A549 (cell line): ENCODE data around the gene CACNA1D. TPM values are rescaled to one million over a fixed set of nuclear protein-coding genes. Genes with fewer than 3 reads are reported as not detected.
A peak's percentile ranks its signal among the peaks of the same experiment; 100 is the strongest.

Experiments used
- ATAC-seq, 2 experiments: fragments of 200-7000 bp in 1 of 2; fragments of >200 bp in 1 of 2; cut with Nextera tagmentation in 1 of 2; cut with Tn5 transposase in 1 of 2; 3 replicates each; pipeline versions ENCODE4 v1.8.0 to v1.9.1; 2018 to 2020; ENCODE audit warnings: mild to moderate bottlenecking in 1 of 2, moderate library complexity in 1 of 2
- CTCF ChIA-PET: fragments of 300-600 bp; sonication (Branson Sonifier 250); formaldehyde crosslinking; extraction: SDS; loops from one replicate; lab custom pipeline; 2021; ENCODE audit warnings: antibody characterized with exemption, inconsistent platforms; lab: Yijun Ruan, JAX
- POLR2A ChIA-PET: fragments of 350-600 bp; formaldehyde crosslinking; extraction: SDS; loops from one replicate; lab custom pipeline; 2021; ENCODE audit warnings: antibody characterized with exemption, inconsistent platforms; lab: Yijun Ruan, JAX
- DNase-seq, 2 experiments: peaks; one replicate each; pipeline versions ENCODE4 v3.0.0 to v3.0.0-alpha.2; 2011 to 2016; ENCODE audit warnings: low read depth in 1 of 2, low spot score in 1 of 2
- FAIRE-seq: peaks from 2 replicates; lab custom pipeline; 2011; peaks lifted over from hg19 to GRCh38; lab: Jason Lieb, UNC
- H3K27ac ChIP-seq, 2 experiments: fragments of >200 bp; sonication (Bioruptor Twin); formaldehyde crosslinking; 3 replicates each; pipeline ENCODE4 v1.5.1; 2016 to 2017
- H3K4me1 ChIP-seq: fragments of >200 bp; sonication (Bioruptor Twin); formaldehyde crosslinking; 3 replicates; pipeline ENCODE4 v1.6.1; 2016
- H3K4me2 ChIP-seq: fragments of >200 bp; sonication (Bioruptor Twin); formaldehyde crosslinking; 3 replicates; pipeline ENCODE4 v1.6.1; 2016
- H3K4me3 ChIP-seq: fragments of >200 bp; sonication (Bioruptor Twin); formaldehyde crosslinking; 3 replicates; pipeline ENCODE4 v1.5.1; 2016
- H3K9me3 ChIP-seq: fragments of >200 bp; sonication (Bioruptor Twin); formaldehyde crosslinking; 3 replicates; pipeline ENCODE4 v1.6.1; 2016
- ATOH8 ChIP-seq: fragments of 250-450 bp; sonication (Bioruptor Pico); IDR thresholded peaks from 2 replicates; pipeline ENCODE4 v1.5.0; 2020; ENCODE audit warnings: low read depth, mild to moderate bottlenecking, moderate library complexity
- BCL3 ChIP-seq: fragments of >200 bp; sonication (Bioruptor Twin); formaldehyde crosslinking; IDR thresholded peaks from 3 replicates; pipeline ENCODE4 v1.6.1; 2016
- CHD2 ChIP-seq: fragments of 150-350 bp; IDR thresholded peaks from 2 replicates; pipeline ENCODE4 v1.6.1; 2014; ENCODE audit warnings: low read length; ENCODE audit not compliant: partially characterized antibody
- EHF ChIP-seq: fragments of 250-450 bp; sonication (Bioruptor Pico); IDR thresholded peaks from 2 replicates; pipeline ENCODE4 v1.5.0; 2020; ENCODE audit warnings: mild to moderate bottlenecking
- EP300 ChIP-seq, 2 experiments: fragments of >200 bp; sonication (Bioruptor Twin); formaldehyde crosslinking; IDR thresholded peaks; 2 replicates in 1 of 2; 3 replicates in 1 of 2; pipeline ENCODE4 v1.6.1; 2016 to 2017
- ESRRA ChIP-seq: fragments of 150-350 bp; IDR thresholded peaks from 2 replicates; pipeline ENCODE4 v1.6.1; 2014; ENCODE audit warnings: mild to moderate bottlenecking, low read length, borderline replicate concordance
- FOSB ChIP-seq: fragments of 250-450 bp; sonication (Bioruptor Pico); IDR thresholded peaks from 2 replicates; pipeline ENCODE4 v1.5.0; 2020; ENCODE audit warnings: mild to moderate bottlenecking, moderate library complexity
- HEYL ChIP-seq: fragments of 250-450 bp; sonication (Bioruptor Pico); IDR thresholded peaks from 2 replicates; pipeline ENCODE4 v1.8.0; 2021; ENCODE audit warnings: mild to moderate bottlenecking, moderate library complexity
- HMGXB4 ChIP-seq: fragments of 250-450 bp; sonication (Bioruptor Pico); IDR thresholded peaks from 2 replicates; pipeline ENCODE4 v1.5.0; 2021; ENCODE audit warnings: mild to moderate bottlenecking, moderate library complexity, borderline replicate concordance
- HOXA7 ChIP-seq: fragments of 250-450 bp; sonication (Bioruptor Pico); IDR thresholded peaks from 2 replicates; pipeline ENCODE4 v1.5.0; 2020; ENCODE audit warnings: mild to moderate bottlenecking, moderate library complexity
- HOXB13 ChIP-seq: fragments of 250-450 bp; sonication (Bioruptor Pico); IDR thresholded peaks from 2 replicates; pipeline ENCODE4 v1.5.0; 2020; ENCODE audit warnings: low read depth, mild to moderate bottlenecking, moderate library complexity
- JUN ChIP-seq, 2 experiments: fragments of >200 bp; sonication (Bioruptor Twin); formaldehyde crosslinking; IDR thresholded peaks; 2 replicates in 1 of 2; 3 replicates in 1 of 2; pipeline ENCODE4 v1.6.1; 2016 to 2017
- JUNB ChIP-seq: fragments of >200 bp; sonication (Bioruptor Twin); formaldehyde crosslinking; IDR thresholded peaks from 2 replicates; pipeline ENCODE4 v1.6.1; 2016
- MAFK ChIP-seq: fragments of 450-650 bp; IDR thresholded peaks from 2 replicates; pipeline ENCODE4 v1.6.1; 2014; ENCODE audit not compliant: partially characterized antibody
- MAX ChIP-seq: IDR thresholded peaks from 2 replicates; pipeline ENCODE4 v1.6.1; 2012
- MYC ChIP-seq: IDR thresholded peaks from 2 replicates; pipeline ENCODE4 v1.6.1; 2012; ENCODE audit warnings: mild to moderate bottlenecking, inconsistent platforms, low read length, improper control_type of control experiment, borderline replicate concordance
- NFE2L2 ChIP-seq: fragments of 150-350 bp; conservative IDR thresholded peaks from 2 replicates; pipeline ENCODE4 v1.6.1; 2014; ENCODE audit warnings: low read length
- NPAS2 ChIP-seq: fragments of 250-450 bp; sonication (Bioruptor Pico); IDR thresholded peaks from 2 replicates; pipeline ENCODE4 v1.8.0; 2022; ENCODE audit warnings: mild to moderate bottlenecking, moderate library complexity, borderline replicate concordance
- NR3C1 ChIP-seq: fragments of >200 bp; sonication (Bioruptor Twin); formaldehyde crosslinking; IDR thresholded peaks from 3 replicates; pipeline ENCODE4 v1.6.1; 2017
- POLR2AphosphoS2 ChIP-seq: conservative IDR thresholded peaks from 2 replicates; pipeline ENCODE4 v1.6.1; 2012; ENCODE audit warnings: low read length, improper control_type of control experiment, inconsistent platforms
- RARB ChIP-seq: fragments of 250-450 bp; sonication (Bioruptor Pico); IDR thresholded peaks from 2 replicates; pipeline ENCODE4 v1.8.0; 2021; ENCODE audit warnings: mild to moderate bottlenecking, moderate library complexity
- RCOR1 ChIP-seq: fragments of 150-350 bp; IDR thresholded peaks from 2 replicates; pipeline ENCODE4 v1.6.1; 2014; ENCODE audit warnings: antibody characterized with exemption, low read length, low read depth
- REST ChIP-seq: fragments of 200-600 bp; sonication (generic); IDR thresholded peaks from 2 replicates; pipeline ENCODE4 v1.6.1; 2016; ENCODE audit warnings: antibody characterized with exemption, mild to moderate bottlenecking, moderate library complexity
- SREBF2 ChIP-seq: fragments of 450-650 bp; IDR thresholded peaks from 2 replicates; pipeline ENCODE4 v1.6.1; 2014; ENCODE audit warnings: mild to moderate bottlenecking, moderate library complexity
- ZC3H11A ChIP-seq: fragments of 450-650 bp; IDR thresholded peaks from 2 replicates; pipeline ENCODE4 v1.6.1; 2014; ENCODE audit warnings: antibody characterized with exemption, mild to moderate bottlenecking
- WGBS: methylation state at CpG from one replicate; pipeline ENCODE4 v1.1.6; 2017; ENCODE audit errors: missing lambda C conversion rate; 5-methylcytosine and 5-hydroxymethylcytosine counted together
- polyA plus RNA-seq, 4 experiments: library from polyadenylated mRNA; depleted of rRNA in 3 of 4; stranded (reverse); fragments of >200 nt; fragmentation: RNase III in 1 of 4; extraction: RNeasy Plus Mini Kit Qiagen cat#74134 plus additional on column Dnase treatment in 1 of 4; gene quantifications; 2 replicates in 3 of 4; 3 replicates in 1 of 4; pipeline ENCODE4 v1.2.3, GENCODE V29; 2011 to 2017

The CACNA1D gene
- polyA plus RNA-seq, 2 of the 4 experiments (the other 2 are of a cell fraction) = 1.1 to 10.7 TPM

- no peak overlapping the region for H3K4me3 ChIP-seq
- FAIRE-seq (no peak), ATAC-seq (peak in 1 of 2 experiments; percentile 30; a peak in 1 of 6 replicates), DNase-seq (no peak)
- no peak overlapping the region for H3K4me2 ChIP-seq
- ChIA-PET CTCF (interaction anchor here (1.3 to 1.8 kb wide), 2 partner anchors 9 to 13 kb away, joined by 3 to 4 read pairs; no protein-coding TSS in a partner anchor), POLR2A (no interaction called here)
- WGBS = 91% methylated on average over 7 of the region's 7 CpGs
- H3K9me3 ChIP-seq = no peaks in the 10 kb centered on the region
- TF ChIP-seq MAFK (no peak), JUNB (no peak), EHF (no peak), POLR2AphosphoS2 (no peak), MYC (no peak), EP300 (IDR thresholded peaks at IDR 0.05) (no peak), MAX (no peak), SREBF2 (no peak), RARB (CRISPR knock-in tag) (no peak), RCOR1 (no peak), NFE2L2 (no peak), JUN (IDR thresholded peaks at IDR 0.05) (no peak), ZC3H11A (no peak), HMGXB4 (CRISPR knock-in tag) (no peak), BCL3 (no peak), HOXA7 (CRISPR knock-in tag) (no peak), FOSB (CRISPR knock-in tag) (no peak), HOXB13 (no peak)
- H3K27ac ChIP-seq = no peak overlapping the region
- no peaks in the 10 kb centered on the region for H3K4me1 ChIP-seq
These were observed 363.8 kb downstream of the CACNA1D start for GRCh38 chr3:53858096-53858741.

GRCh38 chr3:53859178-53859577, 364.8 kb downstream of the CACNA1D start:
- CTCF ChIA-PET = no interaction called here
- 96% methylated on average over 6 of the region's 6 CpGs for WGBS

GRCh38 chr3:53860196-53860595, 365.8 kb downstream of the CACNA1D start:
- H3K4me1 ChIP-seq = no peaks in the 10 kb centered on the region
- 77% methylated on average over 4 of the region's 4 CpGs for WGBS
- ChIA-PET POLR2A (no interaction called here), CTCF (no interaction called here)
- FAIRE-seq (no peak), DNase-seq (no peak), ATAC-seq (no peak)
- H3K4me2 ChIP-seq = no peak overlapping the region
- H3K4me3 ChIP-seq = no peak overlapping the region
- no peaks in the 10 kb centered on the region for H3K9me3 ChIP-seq
- no peak overlapping the region for H3K27ac ChIP-seq
- TF ChIP-seq ATOH8 (CRISPR knock-in tag) (no peak), HMGXB4 (CRISPR knock-in tag) (no peak), REST (no peak), RCOR1 (no peak), MYC (no peak), NPAS2 (CRISPR knock-in tag) (no peak), CHD2 (no peak), NR3C1 (no peak), HOXA7 (CRISPR knock-in tag) (no peak)

More at GRCh38 chr3:53859178-53859577, 364.8 kb downstream of the CACNA1D start:
- no peak for DNase-seq
- H3K4me1 ChIP-seq = no peaks in the 10 kb centered on the region
- no peak overlapping the region for H3K4me3 ChIP-seq
- TF ChIP-seq ESRRA (no peak), JUNB (no peak), RCOR1 (no peak), JUN (IDR thresholded peaks at IDR 0.05) (no peak), HEYL (no peak)
- TF ChIP-seq, all 56 proteins: peak for 0
- H3K27ac ChIP-seq = no peak overlapping the region
- H3K9me3 ChIP-seq = no peaks in the 10 kb centered on the region
- H3K4me2 ChIP-seq = no peak overlapping the region
- FAIRE-seq = no peak
- POLR2A ChIA-PET = no interaction called here
- no peak for ATAC-seq
